Activated CD4-positive, alpha-beta T cell treated with anti-CD3 and anti-CD28 coated beads, Interleukin-2, amount 50 U/mL, for 4 hours (primary cell): ENCODE measurements around the gene TNFAIP8.
"Not testable (repeated sequence)": the region's sequence is repeated elsewhere in the genome, so short reads cannot be mapped to it uniquely, and the experiment has no call there.

Experiments used
- DNase-seq, 2 experiments: peaks; one replicate each; pipeline ENCODE4 v3.0.0-alpha.2; 2020

The TNFAIP8 gene

GRCh38 chr5:119432674-119433237 is 76.9 kb downstream of the TNFAIP8 start:
- DNase-seq: not testable (repeated sequence)

GRCh38 chr5:119435436-119436132 is 79.8 kb downstream of the TNFAIP8 start:
- peak; percentile 71 to 74 for DNase-seq

- DNase-seq: not testable (repeated sequence)
These were observed 82.2 kb downstream of the TNFAIP8 start for GRCh38 chr5:119437785-119438586.

- not testable (repeated sequence) for DNase-seq
These were observed 82.7 kb downstream of the TNFAIP8 start for GRCh38 chr5:119438587-119438917.

GRCh38 chr5:119439140-119439631 is 83.4 kb downstream of the TNFAIP8 start:
- no peak for DNase-seq

- DNase-seq: not testable (repeated sequence)
These were observed 83.8 kb downstream of the TNFAIP8 start for GRCh38 chr5:119439632-119440031.

GRCh38 chr5:119444643-119445042 is 88.8 kb downstream of the TNFAIP8 start:
- DNase-seq: not testable (repeated sequence)

GRCh38 chr5:119445544-119445943 is 89.7 kb downstream of the TNFAIP8 start:
- DNase-seq: no peak
